GM23338 (cell line): ENCODE measurements around the gene BST2.

Source experiments
- CREB1 ChIP-seq: fragments of 250-450 bp; sonication (Bioruptor Pico); IDR thresholded peaks from 2 replicates; pipeline ENCODE4 v1.5.0; 2020; ENCODE audit warnings: low read depth, mild to moderate bottlenecking, moderate library complexity
- CTCF ChIP-seq, 2 experiments: fragments of 200-600 bp in 1 of 2; sonication (generic) in 1 of 2; conservative IDR thresholded peaks; 2 replicates each; pipeline versions ENCODE4 v1.5.1 to v1.6.1; 2016 to 2017; ENCODE audit warnings: antibody characterized with exemption in 2 of 2, low read depth in 2 of 2, mild to moderate bottlenecking in 2 of 2, moderate library complexity in 1 of 2
- ETS1 ChIP-seq: IDR thresholded peaks from 2 replicates; pipeline ENCODE4 v1.6.1; 2016; ENCODE audit warnings: antibody characterized with exemption
- EZH2 ChIP-seq: fragments of 200-600 bp; sonication (generic); IDR thresholded peaks from one replicate; pipeline ENCODE4 v1.8.0; 2017; ENCODE audit warnings: antibody characterized with exemption, mild to moderate bottlenecking, low read depth; ENCODE audit not compliant: unreplicated experiment
- EZH2phosphoT487 ChIP-seq: fragments of 200-600 bp; sonication (generic); IDR thresholded peaks from one replicate; pipeline ENCODE4 v1.8.1; 2018; ENCODE audit warnings: antibody characterized with exemption; ENCODE audit not compliant: unreplicated experiment
- NANOG ChIP-seq: IDR thresholded peaks from 2 replicates; pipeline ENCODE4 v1.6.1; 2016; ENCODE audit warnings: antibody characterized with exemption, borderline replicate concordance
- POLR2AphosphoS5 ChIP-seq: IDR thresholded peaks from 2 replicates; pipeline ENCODE4 v1.6.1; 2016; ENCODE audit warnings: antibody characterized with exemption, low read depth
- REST ChIP-seq: IDR thresholded peaks from one replicate; pipeline ENCODE4 v1.6.1; 2018; ENCODE audit warnings: antibody characterized with exemption; ENCODE audit not compliant: unreplicated experiment
- ZNF114 ChIP-seq: fragments of 250-450 bp; sonication (Bioruptor Pico); IDR thresholded peaks from 2 replicates; pipeline ENCODE4 v1.5.0; 2020; ENCODE audit warnings: mild to moderate bottlenecking, moderate library complexity

GRCh38 chr19:17404015-17404414 lies 1.4 kb downstream of the BST2 start:
- TF ChIP-seq CTCF (conservative IDR thresholded peaks at IDR 0.05; ENCODE audit: low read depth in 2 of 2) (no peak), CREB1 (no peak), POLR2AphosphoS5 (no peak), NANOG (no peak), REST (no peak), EZH2 (no peak), ETS1 (no peak), ZNF114 (CRISPR knock-in tag) (no peak), EZH2phosphoT487 (no peak)
